Endothelial cell (in vitro differentiated cells): ENCODE measurements around the gene KRTAP10-5. TPM values are rescaled to one million over a fixed set of nuclear protein-coding genes. Genes with fewer than 3 reads are reported as not detected.
"Not testable (repeated sequence)": the region's sequence is repeated elsewhere in the genome, so short reads cannot be mapped to it uniquely, and the experiment has no call there.

ENCODE experiments used
- DNase-seq: peaks from one replicate; pipeline ENCODE4 v3.0.0; 2021; ENCODE audit warnings: low spot score
- H3K27ac Mint-ChIP-seq: one replicate; pipeline ENCODE4 v1.8.0; 2021; ENCODE audit warnings: mixed read lengths, inconsistent platforms; ENCODE audit not compliant: unreplicated experiment
- H3K27me3 Mint-ChIP-seq: one replicate; pipeline ENCODE4 v1.8.0; 2021; ENCODE audit warnings: mild to moderate bottlenecking, moderate library complexity, mixed read lengths, inconsistent platforms; ENCODE audit not compliant: unreplicated experiment
- H3K36me3 Mint-ChIP-seq: one replicate; pipeline ENCODE4 v1.8.0; 2021; ENCODE audit warnings: mild to moderate bottlenecking, low read depth, mixed read lengths, inconsistent platforms; ENCODE audit not compliant: unreplicated experiment
- H3K4me1 Mint-ChIP-seq: one replicate; pipeline ENCODE4 v1.8.0; 2021; ENCODE audit warnings: mild to moderate bottlenecking, mixed read lengths, inconsistent platforms; ENCODE audit not compliant: unreplicated experiment
- H3K4me3 Mint-ChIP-seq: one replicate; pipeline ENCODE4 v1.8.0; 2021; ENCODE audit warnings: mild to moderate bottlenecking, mixed read lengths, inconsistent platforms; ENCODE audit not compliant: unreplicated experiment
- H3K9me3 Mint-ChIP-seq: one replicate; pipeline ENCODE4 v1.8.0; 2021; ENCODE audit warnings: mixed read lengths, inconsistent platforms; ENCODE audit not compliant: unreplicated experiment
- total RNA-seq: library from RNA; stranded (reverse); fragmentation: NEBNext Ultra II Directional; extraction: Animal tissue kit (Norgen Biotek cat#: 25700); gene quantifications from one replicate; pipeline ENCODE4 v1.2.1, GENCODE V29; 2021; ENCODE audit not compliant: unreplicated experiment
- TF ChIP-seq, protein P1 (sequence below): fragments of 200-600 bp; sonication (generic); IDR thresholded peaks from one replicate; pipeline ENCODE4 v1.5.0; 2021; ENCODE audit warnings: antibody characterized with exemption; ENCODE audit not compliant: unreplicated experiment

KRTAP10-5 gene
- total RNA-seq, 1 donor from 2014 or later = not detected

DNA sequence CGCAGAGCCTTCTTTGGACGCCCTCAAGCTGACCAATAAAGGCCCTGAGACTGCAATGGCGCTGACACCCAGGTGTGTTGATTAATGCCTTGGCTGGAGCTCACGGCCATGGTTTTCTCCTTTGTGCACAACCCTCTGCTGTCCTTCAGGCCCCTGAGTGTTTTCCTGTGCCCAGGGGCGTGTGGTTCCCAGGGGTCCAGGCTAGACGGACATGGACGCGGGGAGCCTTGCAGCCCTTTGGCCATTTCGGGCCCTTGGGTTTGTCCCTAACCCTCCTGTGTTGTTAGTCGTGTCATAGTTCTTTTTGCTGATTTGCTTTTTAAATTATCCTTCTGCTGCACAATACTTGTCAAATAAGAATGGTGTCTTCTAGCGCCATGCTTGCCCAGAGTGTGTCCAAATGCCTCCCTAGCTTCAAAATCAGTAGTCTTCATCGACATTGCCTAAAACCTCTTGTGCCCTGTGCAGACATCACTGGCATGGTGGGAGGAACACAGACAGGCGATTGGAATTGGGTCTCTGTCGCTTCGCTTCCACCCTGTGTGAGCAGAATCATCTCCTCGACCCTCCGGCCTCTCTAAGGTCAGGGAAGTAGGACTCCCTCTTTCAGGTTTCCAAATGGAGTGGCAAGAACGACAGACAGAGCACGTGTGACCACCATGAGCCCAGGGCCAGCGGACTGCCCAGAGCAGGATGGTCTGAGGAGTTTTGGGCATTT lies 4.9 kb downstream of the KRTAP10-5 start:
- Mint-ChIP-seq H3K36me3 (peaks cover 10% of the 10 kb centered on the region), H3K27ac (no peak overlapping the region), H3K4me1 (peaks cover 4% of the 10 kb centered on the region), H3K4me3 (no peak overlapping the region), H3K27me3 (peaks cover 15% of the 10 kb centered on the region), H3K9me3 (no peaks in the 10 kb centered on the region)
- TF ChIP-seq, protein P1, sequence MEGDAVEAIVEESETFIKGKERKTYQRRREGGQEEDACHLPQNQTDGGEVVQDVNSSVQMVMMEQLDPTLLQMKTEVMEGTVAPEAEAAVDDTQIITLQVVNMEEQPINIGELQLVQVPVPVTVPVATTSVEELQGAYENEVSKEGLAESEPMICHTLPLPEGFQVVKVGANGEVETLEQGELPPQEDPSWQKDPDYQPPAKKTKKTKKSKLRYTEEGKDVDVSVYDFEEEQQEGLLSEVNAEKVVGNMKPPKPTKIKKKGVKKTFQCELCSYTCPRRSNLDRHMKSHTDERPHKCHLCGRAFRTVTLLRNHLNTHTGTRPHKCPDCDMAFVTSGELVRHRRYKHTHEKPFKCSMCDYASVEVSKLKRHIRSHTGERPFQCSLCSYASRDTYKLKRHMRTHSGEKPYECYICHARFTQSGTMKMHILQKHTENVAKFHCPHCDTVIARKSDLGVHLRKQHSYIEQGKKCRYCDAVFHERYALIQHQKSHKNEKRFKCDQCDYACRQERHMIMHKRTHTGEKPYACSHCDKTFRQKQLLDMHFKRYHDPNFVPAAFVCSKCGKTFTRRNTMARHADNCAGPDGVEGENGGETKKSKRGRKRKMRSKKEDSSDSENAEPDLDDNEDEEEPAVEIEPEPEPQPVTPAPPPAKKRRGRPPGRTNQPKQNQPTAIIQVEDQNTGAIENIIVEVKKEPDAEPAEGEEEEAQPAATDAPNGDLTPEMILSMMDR = no peak
- no peak for DNase-seq

DNA sequence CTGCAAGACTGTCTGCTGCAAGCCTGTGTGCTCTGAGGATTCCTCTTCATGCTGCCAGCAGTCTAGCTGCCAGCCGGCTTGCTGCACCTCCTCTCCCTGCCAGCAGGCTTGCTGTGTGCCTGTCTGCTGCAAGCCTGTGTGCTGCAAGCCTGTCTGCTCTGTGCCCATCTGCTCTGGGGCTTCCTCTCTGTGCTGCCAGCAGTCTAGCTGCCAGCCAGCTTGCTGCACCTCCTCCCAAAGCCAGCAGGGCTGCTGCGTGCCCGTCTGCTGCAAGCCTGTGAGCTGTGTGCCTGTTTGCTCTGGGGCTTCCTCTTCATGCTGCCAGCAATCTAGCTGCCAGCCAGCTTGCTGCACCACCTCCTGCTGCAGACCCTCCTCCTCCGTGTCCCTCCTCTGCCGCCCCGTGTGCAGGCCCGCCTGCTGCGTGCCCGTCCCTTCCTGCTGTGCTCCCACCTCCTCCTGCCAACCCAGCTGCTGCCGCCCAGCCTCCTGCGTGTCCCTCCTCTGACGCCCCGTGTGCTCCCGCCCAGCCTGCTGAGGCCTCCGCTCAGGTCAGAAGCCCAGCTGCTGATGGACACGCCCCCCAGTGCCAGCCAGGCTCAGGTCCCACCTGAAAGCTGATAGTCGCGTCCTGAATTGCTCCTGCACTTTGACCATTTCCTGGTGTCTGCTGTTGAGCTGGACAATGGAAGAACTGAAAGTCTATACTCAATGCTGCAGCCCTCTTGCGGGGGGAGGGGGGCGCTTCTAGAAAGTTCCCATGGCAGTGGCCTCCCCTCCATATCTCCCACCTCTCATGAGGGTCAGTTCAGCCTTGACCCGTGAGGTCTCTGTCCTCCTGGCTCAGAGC lies 5.7 kb downstream of the KRTAP10-5 start:
- DNase-seq = no peak
- Mint-ChIP-seq H3K4me1 (peaks cover 4% of the 10 kb centered on the region), H3K27me3 (peaks cover 14% of the 10 kb centered on the region), H3K27ac (no peak overlapping the region), H3K36me3 (peaks cover 10% of the 10 kb centered on the region), H3K9me3 (no peaks in the 10 kb centered on the region), H3K4me3 (no peak overlapping the region)
- TF ChIP-seq, protein P1 = no peak

DNA sequence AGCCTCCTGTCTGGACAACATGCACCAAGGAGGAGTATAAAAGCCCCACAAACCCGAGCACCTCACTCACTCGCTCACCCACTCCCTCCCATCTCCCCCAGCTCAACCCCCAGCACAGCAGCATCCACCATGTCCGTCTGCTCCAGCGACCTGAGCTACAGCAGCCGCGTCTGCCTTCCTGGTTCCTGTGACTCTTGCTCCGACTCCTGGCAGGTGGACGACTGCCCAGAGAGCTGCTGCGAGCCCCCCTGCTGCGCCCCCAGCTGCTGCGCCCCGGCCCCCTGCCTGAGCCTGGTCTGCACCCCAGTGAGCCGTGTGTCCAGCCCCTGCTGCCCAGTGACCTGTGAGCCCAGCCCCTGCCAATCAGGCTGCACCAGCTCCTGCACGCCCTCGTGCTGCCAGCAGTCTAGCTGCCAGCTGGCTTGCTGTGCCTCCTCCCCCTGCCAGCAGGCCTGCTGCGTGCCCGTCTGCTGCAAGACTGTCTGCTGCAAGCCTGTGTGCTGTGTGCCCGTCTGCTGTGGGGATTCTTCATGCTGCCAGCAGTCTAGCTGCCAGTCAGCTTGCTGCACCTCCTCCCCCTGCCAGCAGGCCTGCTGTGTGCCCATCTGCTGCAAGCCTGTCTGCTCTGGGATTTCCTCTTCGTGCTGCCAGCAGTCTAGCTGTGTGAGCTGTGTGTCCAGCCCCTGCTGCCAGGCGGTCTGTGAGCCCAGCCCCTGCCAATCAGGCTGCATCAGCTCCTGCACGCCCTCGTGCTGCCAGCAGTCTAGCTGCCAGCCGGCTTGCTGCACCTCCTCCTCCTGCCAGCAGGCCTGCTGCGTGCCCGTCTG lies 6.6 kb downstream of the KRTAP10-5 start, which contains the start of gene KRTAP10-4:
Gene KRTAP10-4 (plus strand): TSS at position 100 of the 827 bp plus-strand sequence. CDS start 30 bp downstream, at position 130.
- not testable (repeated sequence) for H3K9me3 Mint-ChIP-seq, H3K4me3 Mint-ChIP-seq
- H3K36me3 Mint-ChIP-seq = peaks cover 10% of the 10 kb centered on the region

DNA sequence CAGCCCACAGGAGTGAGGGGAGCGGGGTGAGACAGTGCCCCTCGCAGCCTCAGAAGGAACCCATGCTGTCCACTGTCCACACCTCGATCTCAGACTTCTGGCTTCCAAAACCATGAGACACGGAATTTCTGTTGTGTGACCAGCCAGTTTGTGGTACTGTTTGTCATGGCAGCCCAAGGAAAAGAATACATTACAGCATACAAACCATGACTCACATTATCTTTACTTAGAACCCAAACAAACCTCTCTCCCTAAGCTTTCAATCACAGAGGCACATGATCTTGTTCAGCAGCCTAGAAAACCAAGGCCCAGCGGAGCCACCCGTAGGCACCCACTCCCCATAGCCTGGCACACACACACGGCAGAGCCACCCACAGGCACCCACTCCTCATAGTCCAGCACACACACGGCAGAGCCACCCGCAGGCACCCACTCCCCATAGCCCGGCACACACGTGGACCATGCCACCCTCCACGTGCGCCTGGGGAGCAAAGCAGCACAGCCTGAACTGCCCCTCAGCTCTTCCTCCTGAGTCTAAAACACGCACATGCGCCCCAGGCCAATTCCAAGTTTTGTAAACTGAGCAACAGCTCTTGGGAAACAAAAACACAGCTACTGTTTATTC lies 7.3 kb downstream of the KRTAP10-5 start:
- TF ChIP-seq, protein P1 = no peak
- H3K36me3 Mint-ChIP-seq = peaks cover 10% of the 10 kb centered on the region
- H3K9me3 Mint-ChIP-seq = no peaks in the 10 kb centered on the region
- H3K27me3 Mint-ChIP-seq = peaks cover 12% of the 10 kb centered on the region
- peaks cover 4% of the 10 kb centered on the region for H3K4me1 Mint-ChIP-seq
- no peak overlapping the region for H3K27ac Mint-ChIP-seq
- DNase-seq = no peak
- H3K4me3 Mint-ChIP-seq = no peak overlapping the region

More for the DNA sequence above, 6.6 kb downstream of the KRTAP10-5 start, which contains the start of gene KRTAP10-4:
- H3K27me3 Mint-ChIP-seq = peaks cover 12% of the 10 kb centered on the region
- DNase-seq, H3K27ac Mint-ChIP-seq, H3K4me1 Mint-ChIP-seq: not testable (repeated sequence)
